Measurements from ENCODE around the gene ALK. TPM values are rescaled to one million over a fixed set of nuclear protein-coding genes. Genes with fewer than 3 reads are reported as not detected.

The ALK gene
- total and polyA plus RNA-seq, 10 of the 15 experiments (the other 5 are each of a cell fraction or from before 2014, with no cell fraction given), result 0.11 TPM; not detected in 9

GRCh38 chr2:29578084-29578598, 343.2 kb downstream of the ALK start (continued):
- TF ChIP-seq SPI1 (IDR thresholded peaks at IDR 0.05; ENCODE audit: borderline replicate concordance, insufficient read depth, low read depth, low read length) (no peak), KAT2A (conservative IDR thresholded peaks at IDR 0.05; ENCODE audit: control insufficient read depth, low read depth, low read length) (no peak), HCFC1 (IDR thresholded peaks at IDR 0.05; ENCODE audit: low read length) (no peak), PRDM15 (CRISPR knock-in tag; IDR thresholded peaks at IDR 0.05) (no peak), RELA (IDR thresholded peaks at IDR 0.05; ENCODE audit: borderline replicate concordance, partially characterized antibody) (no peak)
- TF ChIP-seq, protein P1, sequence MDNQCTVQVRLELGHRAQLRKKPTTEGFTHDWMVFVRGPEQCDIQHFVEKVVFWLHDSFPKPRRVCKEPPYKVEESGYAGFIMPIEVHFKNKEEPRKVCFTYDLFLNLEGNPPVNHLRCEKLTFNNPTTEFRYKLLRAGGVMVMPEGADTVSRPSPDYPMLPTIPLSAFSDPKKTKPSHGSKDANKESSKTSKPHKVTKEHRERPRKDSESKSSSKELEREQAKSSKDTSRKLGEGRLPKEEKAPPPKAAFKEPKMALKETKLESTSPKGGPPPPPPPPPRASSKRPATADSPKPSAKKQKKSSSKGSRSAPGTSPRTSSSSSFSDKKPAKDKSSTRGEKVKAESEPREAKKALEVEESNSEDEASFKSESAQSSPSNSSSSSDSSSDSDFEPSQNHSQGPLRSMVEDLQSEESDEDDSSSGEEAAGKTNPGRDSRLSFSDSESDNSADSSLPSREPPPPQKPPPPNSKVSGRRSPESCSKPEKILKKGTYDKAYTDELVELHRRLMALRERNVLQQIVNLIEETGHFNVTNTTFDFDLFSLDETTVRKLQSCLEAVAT (IDR thresholded peaks at IDR 0.05), result no peak
- TF ChIP-seq, protein P2, sequence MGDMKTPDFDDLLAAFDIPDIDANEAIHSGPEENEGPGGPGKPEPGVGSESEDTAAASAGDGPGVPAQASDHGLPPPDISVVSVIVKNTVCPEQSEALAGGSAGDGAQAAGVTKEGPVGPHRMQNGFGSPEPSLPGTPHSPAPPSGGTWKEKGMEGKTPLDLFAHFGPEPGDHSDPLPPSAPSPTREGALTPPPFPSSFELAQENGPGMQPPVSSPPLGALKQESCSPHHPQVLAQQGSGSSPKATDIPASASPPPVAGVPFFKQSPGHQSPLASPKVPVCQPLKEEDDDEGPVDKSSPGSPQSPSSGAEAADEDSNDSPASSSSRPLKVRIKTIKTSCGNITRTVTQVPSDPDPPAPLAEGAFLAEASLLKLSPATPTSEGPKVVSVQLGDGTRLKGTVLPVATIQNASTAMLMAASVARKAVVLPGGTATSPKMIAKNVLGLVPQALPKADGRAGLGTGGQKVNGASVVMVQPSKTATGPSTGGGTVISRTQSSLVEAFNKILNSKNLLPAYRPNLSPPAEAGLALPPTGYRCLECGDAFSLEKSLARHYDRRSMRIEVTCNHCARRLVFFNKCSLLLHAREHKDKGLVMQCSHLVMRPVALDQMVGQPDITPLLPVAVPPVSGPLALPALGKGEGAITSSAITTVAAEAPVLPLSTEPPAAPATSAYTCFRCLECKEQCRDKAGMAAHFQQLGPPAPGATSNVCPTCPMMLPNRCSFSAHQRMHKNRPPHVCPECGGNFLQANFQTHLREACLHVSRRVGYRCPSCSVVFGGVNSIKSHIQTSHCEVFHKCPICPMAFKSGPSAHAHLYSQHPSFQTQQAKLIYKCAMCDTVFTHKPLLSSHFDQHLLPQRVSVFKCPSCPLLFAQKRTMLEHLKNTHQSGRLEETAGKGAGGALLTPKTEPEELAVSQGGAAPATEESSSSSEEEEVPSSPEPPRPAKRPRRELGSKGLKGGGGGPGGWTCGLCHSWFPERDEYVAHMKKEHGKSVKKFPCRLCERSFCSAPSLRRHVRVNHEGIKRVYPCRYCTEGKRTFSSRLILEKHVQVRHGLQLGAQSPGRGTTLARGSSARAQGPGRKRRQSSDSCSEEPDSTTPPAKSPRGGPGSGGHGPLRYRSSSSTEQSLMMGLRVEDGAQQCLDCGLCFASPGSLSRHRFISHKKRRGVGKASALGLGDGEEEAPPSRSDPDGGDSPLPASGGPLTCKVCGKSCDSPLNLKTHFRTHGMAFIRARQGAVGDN (IDR thresholded peaks at IDR 0.05), result no peak

Measured in GM12878 (cell line).